ENCODE measurements around the gene LRG1. TPM values are rescaled to one million over a fixed set of nuclear protein-coding genes. Genes with fewer than 3 reads are reported as not detected.

The LRG1 gene
- total RNA-seq, 2 donors from 2014 or later = 0.67 to 2.3 TPM

DNA sequence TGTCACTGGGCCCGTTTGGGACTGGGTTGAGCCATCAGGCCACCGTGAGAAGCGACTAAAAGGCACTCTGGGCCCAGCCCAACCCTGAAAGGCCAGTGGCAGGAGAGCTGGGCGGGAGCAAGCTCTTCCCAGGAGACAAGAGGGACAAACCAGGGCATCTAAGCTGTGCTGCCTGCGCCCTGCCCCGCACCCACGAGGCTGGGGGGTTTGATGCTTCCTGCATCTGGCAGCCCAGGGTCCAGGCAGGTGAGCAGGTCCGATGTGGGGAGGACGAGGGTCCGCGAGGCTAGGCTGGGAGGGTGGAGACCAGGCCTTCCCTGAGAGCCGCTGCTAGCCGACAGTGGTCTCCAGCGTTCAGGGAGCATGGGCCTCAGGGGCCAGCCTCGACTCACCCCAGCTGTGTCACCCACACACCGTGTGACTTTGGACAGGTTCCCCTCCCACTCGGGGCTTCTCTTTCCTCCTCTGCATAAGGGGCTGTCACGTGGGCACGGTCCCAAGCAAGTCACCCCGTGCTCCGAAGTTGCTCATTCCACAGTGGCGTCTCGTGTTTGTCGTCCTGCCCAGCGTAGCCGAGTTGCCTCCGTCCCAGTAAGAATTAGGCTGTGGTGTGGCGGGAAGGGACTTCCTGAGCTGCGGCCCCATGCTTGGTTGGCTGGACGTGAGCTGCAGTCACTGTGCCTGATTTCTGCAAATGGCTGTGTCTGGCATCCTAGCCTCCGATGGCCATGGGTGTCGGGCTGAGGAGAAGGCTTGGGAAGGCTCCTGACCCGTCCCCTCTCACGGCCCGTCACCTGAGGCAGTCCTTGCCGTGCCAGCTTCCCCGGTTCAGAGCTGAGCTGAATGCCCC, 37.3 kb downstream of the LRG1 start:
- no peaks in the 10 kb centered on the region for H3K27me3 Mint-ChIP-seq (ENCODE audit: low read depth)
- peaks cover 7% of the 10 kb centered on the region for H3K4me1 Mint-ChIP-seq (ENCODE audit: low read depth)
- no peak overlapping the region for H3K27ac Mint-ChIP-seq
- H3K36me3 Mint-ChIP-seq (ENCODE audit: insufficient read depth in 2 of 2) = peaks cover 0 to 3% of the 10 kb centered on the region in 2 donors
- H3K4me3 Mint-ChIP-seq = no peak overlapping the region
- H3K9me3 Mint-ChIP-seq = no peaks in the 10 kb centered on the region
- ATAC-seq (replicated peaks in 1 of 2) (no peak), DNase-seq (no peak)

GRCh38 chr19:4501691-4502090, 38.1 kb downstream of the LRG1 start:
- Mint-ChIP-seq H3K4me1 (ENCODE audit: low read depth) (peaks cover 6% of the 10 kb centered on the region), H3K27me3 (ENCODE audit: low read depth) (no peaks in the 10 kb centered on the region), H3K27ac (no peak overlapping the region), H3K9me3 (no peaks in the 10 kb centered on the region), H3K36me3 (ENCODE audit: insufficient read depth in 2 of 2) (peaks cover 0 to 3% of the 10 kb centered on the region in 2 donors), H3K4me3 (no peak overlapping the region)
- ATAC-seq (replicated peaks in 1 of 2) = no peak
- no peak for DNase-seq

- DNase-seq = no peak
- Mint-ChIP-seq H3K27ac (no peak overlapping the region), H3K36me3 (ENCODE audit: insufficient read depth in 2 of 2) (no peaks in the 10 kb centered on the region), H3K4me3 (no peak overlapping the region), H3K27me3 (ENCODE audit: low read depth) (no peaks in the 10 kb centered on the region), H3K4me1 (ENCODE audit: low read depth) (no peaks in the 10 kb centered on the region), H3K9me3 (no peaks in the 10 kb centered on the region)
- ATAC-seq (replicated peaks in 1 of 2) = no peak
Observed at GRCh38 chr19:4500841-4501591, 38.8 kb downstream of the LRG1 start.

DNA sequence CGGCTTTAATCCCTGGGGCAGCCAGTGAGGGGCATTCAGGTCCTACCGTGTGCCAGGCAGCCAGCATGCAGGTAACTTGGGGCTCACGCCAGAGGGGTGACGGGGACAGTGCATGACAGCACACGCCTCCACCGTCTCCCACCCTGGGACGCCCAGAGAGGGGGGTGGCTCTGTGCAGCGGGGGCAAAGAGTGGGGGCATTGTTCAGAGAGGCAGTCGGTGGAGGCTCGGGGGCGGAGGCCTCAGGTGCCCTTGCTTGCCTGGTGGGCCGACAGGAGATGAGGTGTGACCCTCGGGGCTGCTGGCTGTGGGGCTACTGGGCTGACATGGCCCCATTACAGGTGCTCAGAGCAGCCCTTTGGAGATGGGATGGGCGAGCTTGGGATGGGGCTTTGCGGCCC, 40.0 kb downstream of the LRG1 start:
- Mint-ChIP-seq H3K27ac (no peak overlapping the region), H3K9me3 (no peaks in the 10 kb centered on the region), H3K4me3 (no peak overlapping the region), H3K4me1 (ENCODE audit: low read depth) (no peaks in the 10 kb centered on the region), H3K36me3 (ENCODE audit: insufficient read depth in 2 of 2) (no peaks in the 10 kb centered on the region), H3K27me3 (ENCODE audit: low read depth) (no peaks in the 10 kb centered on the region)
- no peak for DNase-seq
- no peak for ATAC-seq (replicated peaks in 1 of 2)

- Mint-ChIP-seq H3K4me3 (no peak overlapping the region), H3K36me3 (ENCODE audit: insufficient read depth in 2 of 2) (no peaks in the 10 kb centered on the region), H3K9me3 (no peaks in the 10 kb centered on the region), H3K27ac (no peak overlapping the region), H3K4me1 (ENCODE audit: low read depth) (no peaks in the 10 kb centered on the region), H3K27me3 (ENCODE audit: low read depth) (no peaks in the 10 kb centered on the region)
- no peak for ATAC-seq (replicated peaks in 1 of 2)
- no peak for DNase-seq
Observed at GRCh38 chr19:4499318-4499717, 40.5 kb downstream of the LRG1 start.

GRCh38 chr19:4498694-4499093, 41.1 kb downstream of the LRG1 start:
- no peak overlapping the region for H3K27ac Mint-ChIP-seq
- no peaks in the 10 kb centered on the region for H3K9me3 Mint-ChIP-seq
- H3K4me1 Mint-ChIP-seq (ENCODE audit: low read depth) = no peaks in the 10 kb centered on the region
- H3K27me3 Mint-ChIP-seq (ENCODE audit: low read depth) = no peaks in the 10 kb centered on the region
- DNase-seq (no peak), ATAC-seq (replicated peaks in 1 of 2) (no peak)
- H3K36me3 Mint-ChIP-seq (ENCODE audit: insufficient read depth in 2 of 2) = no peaks in the 10 kb centered on the region
- no peak overlapping the region for H3K4me3 Mint-ChIP-seq

- Mint-ChIP-seq H3K36me3 (ENCODE audit: insufficient read depth in 2 of 2) (no peaks in the 10 kb centered on the region), H3K9me3 (no peaks in the 10 kb centered on the region), H3K4me3 (no peak overlapping the region), H3K27ac (no peak overlapping the region), H3K4me1 (ENCODE audit: low read depth) (no peaks in the 10 kb centered on the region), H3K27me3 (ENCODE audit: low read depth) (no peaks in the 10 kb centered on the region)
- DNase-seq = no peak
- ATAC-seq (replicated peaks in 1 of 2) = no peak
Observed at GRCh38 chr19:4497770-4498389, 42.0 kb downstream of the LRG1 start.

DNA sequence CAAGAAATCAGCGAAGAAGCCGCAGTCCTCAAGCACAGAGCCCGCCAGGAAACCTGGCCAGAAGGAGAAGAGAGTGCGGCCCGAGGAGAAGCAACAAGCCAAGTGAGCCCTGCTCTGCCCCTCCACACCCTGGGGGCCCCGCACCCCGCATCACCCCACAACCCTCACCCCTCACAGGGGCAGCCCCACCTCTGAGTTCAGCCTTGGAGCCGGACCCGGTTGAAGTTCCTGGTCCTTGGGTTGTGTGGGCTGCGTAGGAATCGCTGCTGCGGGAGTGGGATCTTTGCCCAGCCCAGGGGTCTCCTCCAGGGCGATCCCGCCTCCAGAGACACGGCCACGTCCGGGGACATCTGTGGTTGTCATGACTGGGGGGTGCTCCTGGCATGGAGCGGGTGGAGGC, 43.5 kb downstream of the LRG1 start:
- Mint-ChIP-seq H3K4me1 (ENCODE audit: low read depth) (no peaks in the 10 kb centered on the region), H3K27ac (no peak overlapping the region), H3K9me3 (no peaks in the 10 kb centered on the region), H3K4me3 (no peak overlapping the region), H3K36me3 (ENCODE audit: insufficient read depth in 2 of 2) (no peaks in the 10 kb centered on the region), H3K27me3 (ENCODE audit: low read depth) (no peaks in the 10 kb centered on the region)
- DNase-seq = no peak
- ATAC-seq (replicated peaks in 1 of 2) = no peak

DNA sequence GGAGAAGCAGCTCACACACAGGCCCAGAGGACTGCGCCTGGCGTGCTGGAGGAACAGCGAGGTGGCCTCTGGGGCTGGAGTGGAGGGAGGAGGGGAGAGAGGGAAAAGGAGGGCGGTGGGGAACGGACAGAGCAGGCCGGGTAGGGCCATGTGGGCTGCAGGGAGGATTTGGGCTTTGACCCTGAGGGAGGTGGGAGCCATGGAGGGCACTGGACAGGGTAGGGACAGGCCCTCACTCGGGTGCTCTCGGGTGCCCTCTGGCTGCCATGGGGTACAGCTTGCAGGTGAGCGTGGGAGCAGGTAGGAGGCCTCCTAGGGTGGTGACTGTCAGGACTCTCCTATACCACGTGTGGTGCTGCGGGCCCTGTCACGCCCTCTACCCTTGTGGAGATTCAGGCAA, 44.4 kb downstream of the LRG1 start:
- Mint-ChIP-seq H3K36me3 (ENCODE audit: insufficient read depth in 2 of 2) (peaks cover 0 to 1% of the 10 kb centered on the region in 2 donors), H3K9me3 (no peaks in the 10 kb centered on the region), H3K4me3 (no peak overlapping the region), H3K4me1 (ENCODE audit: low read depth) (no peaks in the 10 kb centered on the region), H3K27me3 (ENCODE audit: low read depth) (no peaks in the 10 kb centered on the region), H3K27ac (no peak overlapping the region)
- peak in 1 of 2 donors; percentile 39 for ATAC-seq (replicated peaks in 1 of 2)
- no peak for DNase-seq

GRCh38 chr19:4494691-4495064, 45.2 kb downstream of the LRG1 start:
- ATAC-seq (replicated peaks in 1 of 2) = no peak
- DNase-seq = no peak
- Mint-ChIP-seq H3K27ac (no peak overlapping the region), H3K27me3 (ENCODE audit: low read depth) (no peaks in the 10 kb centered on the region), H3K4me1 (ENCODE audit: low read depth) (no peaks in the 10 kb centered on the region), H3K9me3 (no peaks in the 10 kb centered on the region), H3K36me3 (ENCODE audit: insufficient read depth in 2 of 2) (peaks cover 0 to 2% of the 10 kb centered on the region in 2 donors), H3K4me3 (no peak overlapping the region)

- no peaks in the 10 kb centered on the region for H3K4me1 Mint-ChIP-seq (ENCODE audit: low read depth)
- DNase-seq = no peak
- H3K27me3 Mint-ChIP-seq (ENCODE audit: low read depth) = no peaks in the 10 kb centered on the region
- ATAC-seq (replicated peaks in 1 of 2) = no peak
- H3K36me3 Mint-ChIP-seq (ENCODE audit: insufficient read depth in 2 of 2) = peaks cover 0 to 2% of the 10 kb centered on the region in 2 donors
- no peak overlapping the region for H3K27ac Mint-ChIP-seq
- H3K9me3 Mint-ChIP-seq = no peaks in the 10 kb centered on the region
- H3K4me3 Mint-ChIP-seq = no peak overlapping the region
Observed at GRCh38 chr19:4493929-4494690, 45.7 kb downstream of the LRG1 start.

GRCh38 chr19:4493104-4493928, 46.5 kb downstream of the LRG1 start:
- no peak overlapping the region for H3K27ac Mint-ChIP-seq

More at GRCh38 chr19:4493104-4493928, 46.5 kb downstream of the LRG1 start:
- peaks cover 0 to 2% of the 10 kb centered on the region in 2 donors for H3K36me3 Mint-ChIP-seq (ENCODE audit: insufficient read depth in 2 of 2)
- ATAC-seq (replicated peaks in 1 of 2) = no peak
- no peaks in the 10 kb centered on the region for H3K4me1 Mint-ChIP-seq (ENCODE audit: low read depth)
- no peaks in the 10 kb centered on the region for H3K9me3 Mint-ChIP-seq
- DNase-seq = no peak
- H3K27me3 Mint-ChIP-seq (ENCODE audit: low read depth) = no peaks in the 10 kb centered on the region
- H3K4me3 Mint-ChIP-seq = no peak overlapping the region

Measured in activated T-cell treated with anti-CD3 and anti-CD28 coated beads, Interleukin-2, amount 50 U/mL, for 72 hours (primary cell).